ENCODE results near the gene SHLD1.
"Not testable (repeated sequence)": the region's sequence is repeated elsewhere in the genome, so short reads cannot be mapped to it uniquely, and the experiment has no call there.

DNA sequence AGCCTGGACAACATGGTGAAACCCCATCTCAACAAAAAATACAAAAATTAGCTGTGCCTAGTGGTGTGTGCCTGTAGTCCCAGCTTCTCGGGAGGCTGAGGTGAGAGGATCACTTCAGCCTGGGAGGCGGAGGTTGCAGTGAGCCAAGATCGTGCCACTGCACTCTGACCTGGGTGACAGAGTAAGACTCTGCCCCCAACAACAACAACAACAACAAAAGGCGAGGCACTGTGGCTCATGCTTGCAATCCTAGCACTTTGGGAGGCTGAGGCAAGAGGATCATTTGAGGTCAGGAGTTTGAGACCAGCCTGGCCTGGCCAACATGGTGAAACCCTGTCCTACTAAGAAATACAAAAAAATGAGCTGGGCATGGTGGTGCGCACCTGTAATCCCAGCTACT is 9.6 kb upstream of the SHLD1 start:
- TF ChIP-seq, protein P1, sequence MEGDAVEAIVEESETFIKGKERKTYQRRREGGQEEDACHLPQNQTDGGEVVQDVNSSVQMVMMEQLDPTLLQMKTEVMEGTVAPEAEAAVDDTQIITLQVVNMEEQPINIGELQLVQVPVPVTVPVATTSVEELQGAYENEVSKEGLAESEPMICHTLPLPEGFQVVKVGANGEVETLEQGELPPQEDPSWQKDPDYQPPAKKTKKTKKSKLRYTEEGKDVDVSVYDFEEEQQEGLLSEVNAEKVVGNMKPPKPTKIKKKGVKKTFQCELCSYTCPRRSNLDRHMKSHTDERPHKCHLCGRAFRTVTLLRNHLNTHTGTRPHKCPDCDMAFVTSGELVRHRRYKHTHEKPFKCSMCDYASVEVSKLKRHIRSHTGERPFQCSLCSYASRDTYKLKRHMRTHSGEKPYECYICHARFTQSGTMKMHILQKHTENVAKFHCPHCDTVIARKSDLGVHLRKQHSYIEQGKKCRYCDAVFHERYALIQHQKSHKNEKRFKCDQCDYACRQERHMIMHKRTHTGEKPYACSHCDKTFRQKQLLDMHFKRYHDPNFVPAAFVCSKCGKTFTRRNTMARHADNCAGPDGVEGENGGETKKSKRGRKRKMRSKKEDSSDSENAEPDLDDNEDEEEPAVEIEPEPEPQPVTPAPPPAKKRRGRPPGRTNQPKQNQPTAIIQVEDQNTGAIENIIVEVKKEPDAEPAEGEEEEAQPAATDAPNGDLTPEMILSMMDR (IDR thresholded peaks at IDR 0.05; ENCODE audit: insufficient read depth, low read depth, low read length), result not testable (repeated sequence)
- not testable (repeated sequence) for TF ChIP-seq EZH2 (IDR thresholded peaks at IDR 0.05; ENCODE audit: insufficient read depth, low read length)
